NCI-H187 (cell line): Measurements from ENCODE around the gene PPP1R3E.

Experiments
- DNase-seq, 2 experiments: peaks; one replicate each; lab custom pipeline; 2025; lab: John Stamatoyannopoulos, UW

Gene PPP1R3E

GRCh38 chr14:23322568-23323517 lies 20.2 kb upstream of the PPP1R3E start:
- DNase-seq: no peak

DNA sequence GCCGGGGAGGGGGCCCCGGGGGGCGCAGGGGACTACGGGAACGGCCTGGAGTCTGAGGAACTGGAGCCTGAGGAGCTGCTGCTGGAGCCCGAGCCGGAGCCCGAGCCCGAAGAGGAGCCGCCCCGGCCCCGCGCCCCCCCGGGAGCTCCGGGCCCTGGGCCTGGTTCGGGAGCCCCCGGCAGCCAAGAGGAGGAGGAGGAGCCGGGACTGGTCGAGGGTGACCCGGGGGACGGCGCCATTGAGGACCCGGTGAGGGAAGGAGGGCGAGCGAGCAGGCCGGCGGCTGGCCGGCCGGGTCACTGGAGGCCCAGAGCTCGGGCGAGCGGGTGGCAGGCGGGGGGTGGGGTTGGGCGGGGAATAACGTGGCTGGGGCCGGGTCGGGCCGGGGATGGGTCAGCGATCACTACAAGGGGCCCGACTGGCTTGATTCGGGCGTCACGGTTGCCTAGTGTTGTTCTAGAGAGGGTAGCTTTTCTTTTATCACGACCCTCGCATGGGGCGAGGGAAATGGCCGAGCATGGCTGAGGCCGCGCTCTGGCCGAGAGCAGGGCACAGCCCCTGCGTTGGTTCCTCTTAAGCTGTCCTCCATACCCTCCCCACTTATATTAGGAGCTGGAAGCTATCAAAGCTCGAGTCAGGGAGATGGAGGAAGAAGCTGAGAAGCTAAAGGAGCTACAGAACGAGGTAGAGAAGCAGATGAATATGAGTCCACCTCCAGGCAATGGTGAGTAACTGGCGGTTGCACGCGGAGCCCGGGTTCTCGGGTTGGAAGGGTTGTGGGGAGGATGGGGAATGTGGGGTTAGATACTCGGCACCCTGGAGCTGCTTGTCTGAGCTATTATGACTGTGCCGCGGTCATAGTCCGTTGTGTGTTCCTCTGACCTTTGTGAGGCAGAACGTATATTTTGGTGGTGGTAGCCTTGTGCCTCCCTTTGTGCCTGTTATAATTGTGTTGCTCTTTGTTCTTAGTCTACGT lies 19.2 kb upstream of the PPP1R3E start:
- no peak for DNase-seq

GRCh38 chr14:23320584-23321571 lies 18.2 kb upstream of the PPP1R3E start, which contains the start of gene PABPN1:
PABPN1 (plus strand) TSS chr14:23321457; CDS start chr14:23321470, 13 bp downstream.
- peak; percentile 99 for DNase-seq

DNA sequence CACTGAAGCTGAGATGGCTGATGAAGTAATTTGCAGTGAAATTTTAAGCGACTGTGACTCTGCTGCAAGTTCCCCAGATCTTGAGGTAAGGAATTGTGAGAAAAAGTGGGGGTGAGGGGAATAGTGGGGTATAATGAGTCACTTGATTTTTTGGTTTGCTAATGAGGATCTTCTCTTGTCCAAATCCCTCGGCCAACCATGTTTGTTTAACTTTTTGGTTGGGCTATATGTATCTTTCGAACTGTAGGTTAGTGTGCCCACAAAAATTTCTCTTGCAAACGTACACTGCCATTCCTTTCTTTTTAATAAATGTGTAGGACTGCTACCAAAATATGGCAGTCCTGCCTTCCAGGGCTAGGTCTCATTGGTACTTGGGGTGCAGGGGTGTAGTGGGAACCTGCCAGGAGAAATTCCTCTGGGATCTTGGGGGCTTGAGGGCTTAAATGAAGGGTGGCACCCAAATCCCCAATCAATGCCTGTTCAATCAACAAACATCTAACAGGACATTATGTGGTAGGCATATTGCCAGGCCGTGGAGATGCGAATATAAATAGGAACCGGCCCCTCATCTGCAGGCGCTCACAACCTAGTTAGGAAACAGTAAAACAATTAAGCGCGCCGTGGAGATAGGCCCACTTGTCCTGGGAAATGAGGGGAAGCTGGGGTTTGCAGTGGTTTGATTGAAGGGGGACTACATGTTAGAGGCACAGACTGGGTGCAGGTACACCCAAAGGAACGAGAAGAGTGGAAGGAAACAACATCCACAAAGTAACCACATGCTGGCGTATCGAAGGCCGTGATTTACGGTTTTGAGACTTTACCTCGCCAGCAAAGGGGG lies 17.3 kb upstream of the PPP1R3E start:
- no peak for DNase-seq

DNA sequence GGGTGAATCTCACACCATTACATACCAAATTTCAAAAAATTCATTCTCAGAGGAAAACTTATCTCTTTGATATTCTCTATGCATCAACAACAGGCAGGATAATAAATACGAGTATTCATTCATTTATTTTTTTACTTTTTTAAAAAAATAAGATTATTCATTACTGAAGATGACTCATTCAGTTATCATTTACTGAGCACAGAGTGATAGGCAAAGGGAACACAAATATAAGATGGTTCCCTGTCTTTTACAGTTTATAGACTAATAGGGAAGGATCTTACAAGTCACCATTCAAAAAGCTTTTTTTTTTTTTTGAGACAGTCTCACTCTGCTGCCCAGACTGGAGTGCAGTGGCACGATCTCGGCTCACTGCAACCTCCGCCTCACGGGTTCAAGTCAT lies 13.6 kb upstream of the PPP1R3E start:
- DNase-seq: no peak

DNA sequence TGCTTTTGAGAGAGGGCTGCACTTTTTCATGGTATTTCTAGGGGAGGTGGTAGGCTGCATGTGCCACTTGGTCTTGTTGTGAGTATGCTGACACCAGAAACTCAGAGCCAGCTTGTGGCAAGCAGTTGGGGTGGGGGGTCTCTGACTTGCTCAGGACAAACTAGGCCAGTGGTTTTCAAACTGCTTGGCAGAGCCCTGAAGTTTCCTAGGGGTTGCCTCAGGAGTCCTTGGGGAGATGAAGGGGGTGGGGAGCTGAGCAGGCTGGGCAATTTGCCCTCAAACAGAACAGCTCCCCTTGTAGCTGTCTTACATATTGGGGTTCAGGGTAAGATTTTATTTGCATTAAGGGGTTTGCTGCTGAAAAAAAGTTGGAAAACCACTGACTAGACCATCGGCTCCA lies 7.9 kb upstream of the PPP1R3E start:
- DNase-seq: no peak

DNA sequence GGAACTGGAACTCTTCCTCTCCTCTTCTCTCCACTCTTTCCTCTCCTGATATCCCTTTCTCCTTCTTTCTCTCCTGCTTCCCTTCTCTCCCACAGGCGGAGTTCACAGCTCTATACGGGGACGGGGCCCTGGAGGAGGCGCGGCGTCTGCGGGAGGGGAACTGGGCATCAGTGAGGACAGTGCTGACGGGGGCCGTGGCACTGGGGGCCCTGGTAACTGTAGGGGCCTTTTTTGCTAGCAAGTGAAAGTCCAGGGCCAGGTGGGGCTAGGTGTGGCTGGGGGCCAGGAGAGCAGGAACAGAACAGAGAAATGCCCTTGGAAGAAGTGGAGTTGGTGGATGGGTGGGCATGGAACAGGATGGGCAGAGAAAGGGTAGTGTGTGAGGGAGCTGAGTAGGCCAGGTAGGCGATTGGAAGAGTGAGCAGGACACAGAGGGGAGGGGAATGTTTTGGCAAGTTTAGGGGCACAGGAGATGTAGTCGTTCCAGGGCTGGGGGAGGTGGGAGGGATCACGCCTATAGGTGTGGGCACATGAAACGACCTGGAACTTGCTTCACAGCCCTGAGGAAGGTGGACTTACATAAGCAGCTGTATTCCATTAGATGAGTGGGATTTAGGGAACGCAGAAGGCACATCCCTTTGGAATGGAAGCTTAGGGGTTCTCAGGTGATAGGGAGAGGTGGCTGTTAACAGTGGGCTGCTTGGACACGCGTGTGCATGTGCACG lies 6.2 kb upstream of the PPP1R3E start:
- DNase-seq: no peak

DNA sequence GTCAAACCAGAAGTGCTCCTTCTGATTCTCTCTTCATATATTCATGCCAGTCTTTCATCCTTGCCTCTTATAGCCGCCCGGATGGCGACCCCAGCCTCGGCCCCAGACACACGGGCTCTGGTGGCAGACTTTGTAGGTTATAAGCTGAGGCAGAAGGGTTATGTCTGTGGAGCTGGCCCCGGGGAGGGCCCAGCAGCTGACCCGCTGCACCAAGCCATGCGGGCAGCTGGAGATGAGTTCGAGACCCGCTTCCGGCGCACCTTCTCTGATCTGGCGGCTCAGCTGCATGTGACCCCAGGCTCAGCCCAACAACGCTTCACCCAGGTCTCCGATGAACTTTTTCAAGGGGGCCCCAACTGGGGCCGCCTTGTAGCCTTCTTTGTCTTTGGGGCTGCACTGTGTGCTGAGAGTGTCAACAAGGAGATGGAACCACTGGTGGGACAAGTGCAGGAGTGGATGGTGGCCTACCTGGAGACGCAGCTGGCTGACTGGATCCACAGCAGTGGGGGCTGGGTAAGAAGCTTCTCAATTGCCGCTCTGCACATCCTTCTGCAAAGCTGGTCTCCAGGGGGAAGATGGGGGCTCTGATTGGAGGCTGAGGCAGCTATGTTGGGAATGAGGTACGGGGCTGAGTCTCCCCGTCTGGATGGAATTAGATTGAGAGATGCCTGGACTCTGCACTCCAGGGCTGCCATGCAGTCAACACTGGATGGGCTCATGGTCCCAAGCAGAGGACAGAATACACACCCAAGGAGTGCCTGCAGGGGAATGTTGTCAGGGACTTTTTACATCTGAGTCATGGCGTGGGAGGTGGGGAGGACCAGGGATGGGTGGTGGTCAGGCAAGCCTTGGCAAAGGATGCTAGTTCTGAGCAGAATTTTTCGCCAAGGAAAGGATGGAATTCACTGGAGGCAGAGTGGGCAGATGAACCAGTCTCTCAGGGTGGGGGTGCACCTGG lies 5.3 kb upstream of the PPP1R3E start:
- no peak for DNase-seq

- DNase-seq: no peak
Observed at GRCh38 chr14:23307146-23307530, 4.5 kb upstream of the PPP1R3E start.

GRCh38 chr14:23306412-23307145 lies 3.9 kb upstream of the PPP1R3E start, which contains the start of gene BCL2L2:
BCL2L2 (plus strand) TSS chr14:23306833; CDS start chr14:23307768, 935 bp downstream.
- DNase-seq: peak; percentile 84 to 92

DNA sequence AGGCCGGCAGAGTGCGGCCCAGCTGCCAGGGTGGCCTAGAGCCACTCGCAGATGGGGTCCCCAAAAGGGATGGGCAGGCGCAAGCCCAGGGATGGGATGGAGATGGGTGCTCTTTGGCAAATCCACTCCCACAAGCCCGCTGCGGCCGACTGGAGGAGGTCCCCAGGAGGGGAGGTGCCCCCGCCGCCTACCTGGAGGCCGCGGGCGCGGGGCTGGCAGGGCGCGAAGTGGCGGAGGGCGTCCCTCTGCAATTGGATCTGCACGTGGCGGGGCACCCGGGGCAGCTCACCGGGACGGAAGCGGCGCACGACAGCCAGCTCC lies 730 bp downstream of the PPP1R3E start:
- DNase-seq: peak in 1 of 2 experiments; percentile 78

GRCh38 chr14:23301288-23301968 lies 1.2 kb downstream of the PPP1R3E start:
- peak; percentile 92 to 98 for DNase-seq

DNA sequence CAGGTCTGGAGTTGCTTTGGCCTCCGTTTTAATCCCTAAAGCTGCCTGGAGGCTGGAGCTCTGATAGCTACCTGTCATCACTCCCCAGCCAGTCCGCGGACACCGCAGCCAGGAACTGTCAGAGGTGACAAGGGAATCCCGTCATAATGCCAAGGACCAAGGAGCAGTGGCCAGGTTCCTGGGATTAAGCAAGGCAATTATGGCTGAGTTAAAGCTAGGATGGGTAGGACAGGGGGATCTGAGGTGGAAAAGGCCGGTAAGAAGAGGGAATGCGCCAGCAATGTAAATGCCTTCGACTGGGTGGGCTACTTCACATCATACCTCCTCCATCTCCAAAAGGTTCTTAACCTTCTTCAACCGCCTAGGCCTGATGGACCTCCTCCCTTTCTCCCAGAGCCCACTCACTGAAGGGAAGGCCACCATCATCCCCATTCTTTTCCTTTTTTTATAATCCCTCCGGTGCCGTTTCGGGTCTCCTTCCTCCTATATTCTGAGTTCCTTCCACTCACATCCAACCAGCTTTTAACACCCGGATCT lies 1.9 kb downstream of the PPP1R3E start:
- DNase-seq: no peak

GRCh38 chr14:23299986-23300686 lies 2.5 kb downstream of the PPP1R3E start:
- DNase-seq: no peak

DNA sequence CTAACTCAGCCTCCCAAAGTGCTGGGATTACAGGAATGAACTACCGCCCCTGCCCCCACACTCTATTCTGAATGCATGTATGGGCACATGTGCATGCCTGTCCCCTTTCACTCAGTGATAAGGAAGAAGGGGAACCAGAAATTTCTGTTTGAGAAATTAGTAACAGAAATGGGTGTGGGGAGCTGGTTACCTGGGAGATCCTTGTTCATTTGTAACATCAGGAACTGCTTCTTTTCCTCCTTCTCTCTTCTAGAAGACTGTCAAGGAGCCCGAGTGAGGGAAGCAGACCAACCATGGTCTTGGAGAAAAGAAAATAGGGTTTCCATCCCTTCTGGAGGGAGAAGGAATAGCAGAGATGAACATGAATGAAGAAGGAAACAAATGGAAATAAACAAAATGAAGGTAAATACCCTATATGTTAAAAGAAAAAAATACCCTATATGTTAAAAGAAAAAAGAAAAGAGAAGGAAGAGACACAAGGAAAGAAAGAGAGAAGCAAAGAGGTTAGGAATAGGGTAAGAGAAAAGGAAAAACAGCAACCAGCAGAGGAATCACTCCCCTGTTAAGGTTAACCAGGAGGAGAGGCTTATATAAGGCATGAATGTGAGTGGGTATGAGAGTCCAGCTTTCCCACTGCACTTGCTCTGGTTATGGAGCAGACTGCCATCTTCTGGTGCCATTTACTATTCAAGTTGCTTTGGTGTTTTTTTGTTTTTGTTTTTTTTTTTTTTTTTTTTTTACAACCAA lies 3.3 kb downstream of the PPP1R3E start:
- DNase-seq: no peak
